ENCODE results near the gene PDC. TPM values are rescaled to one million over a fixed set of nuclear protein-coding genes. Genes with fewer than 3 reads are reported as not detected.
A peak's percentile ranks its signal among the peaks of the same experiment; 100 is the strongest.
"Not testable (repeated sequence)": the region's sequence is repeated elsewhere in the genome, so short reads cannot be mapped to it uniquely, and the experiment has no call there.

The PDC gene
- total RNA-seq, 4 donors from 2014 or later: not detected

DNA sequence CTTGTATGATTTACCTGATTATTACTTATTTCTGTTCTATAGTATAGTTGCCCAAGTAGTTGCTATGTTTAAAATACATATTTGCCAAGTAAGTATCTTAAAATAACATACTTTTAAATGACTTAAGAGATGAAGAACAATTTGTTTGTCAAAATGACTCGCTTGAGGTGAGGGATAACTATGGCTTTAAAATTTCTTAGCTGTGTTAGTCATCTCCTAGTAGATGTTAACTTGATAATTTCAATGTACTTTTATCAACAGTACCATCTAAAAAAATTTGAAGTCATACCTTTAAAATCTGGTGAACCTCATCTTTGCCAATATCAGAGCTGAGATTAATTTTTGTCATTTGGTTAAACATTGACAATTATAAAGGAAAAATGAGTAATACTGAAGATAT lies 47.6 kb downstream of the PDC start:
- Histone ChIP-seq H3K36me3 (no peaks in the 10 kb centered on the region), H3K27ac (no peak overlapping the region), H3K4me3 (no peak overlapping the region), H3K4me1 (no peaks in the 10 kb centered on the region), H3K27me3 (no peaks in the 10 kb centered on the region), H3K9me3 (no peaks in the 10 kb centered on the region)
- intact Hi-C loops (cut with DNase I; ENCODE audit: low total_unique reads): no loop called here
- no peak for TF ChIP-seq POLR2A (IDR thresholded peaks at IDR 0.05)
- no peak for DNase-seq

DNA sequence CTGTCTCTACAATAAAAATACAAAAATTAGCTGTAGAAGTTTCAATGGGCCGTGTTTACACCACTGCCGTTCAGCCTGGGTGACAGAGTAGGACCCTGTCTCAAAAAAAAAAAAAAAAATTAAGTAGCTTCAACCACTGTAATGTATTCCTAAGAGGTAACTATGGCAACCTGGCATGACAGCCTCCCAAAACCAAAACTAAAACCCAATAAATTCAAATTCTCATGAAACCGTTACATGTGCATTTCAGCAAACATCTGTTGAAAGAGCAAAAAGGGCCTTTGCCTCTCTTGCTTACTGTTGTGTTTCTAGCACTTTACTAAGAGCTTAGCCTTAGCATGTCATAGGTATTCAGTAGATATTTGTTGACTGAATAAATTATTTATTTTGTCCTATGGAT lies 51.8 kb downstream of the PDC start:
- Histone ChIP-seq H3K4me1 (no peaks in the 10 kb centered on the region), H3K27ac (no peak overlapping the region), H3K9me3 (no peaks in the 10 kb centered on the region), H3K36me3 (no peaks in the 10 kb centered on the region), H3K27me3 (no peaks in the 10 kb centered on the region), H3K4me3 (no peak overlapping the region)
- TF ChIP-seq, protein P1, sequence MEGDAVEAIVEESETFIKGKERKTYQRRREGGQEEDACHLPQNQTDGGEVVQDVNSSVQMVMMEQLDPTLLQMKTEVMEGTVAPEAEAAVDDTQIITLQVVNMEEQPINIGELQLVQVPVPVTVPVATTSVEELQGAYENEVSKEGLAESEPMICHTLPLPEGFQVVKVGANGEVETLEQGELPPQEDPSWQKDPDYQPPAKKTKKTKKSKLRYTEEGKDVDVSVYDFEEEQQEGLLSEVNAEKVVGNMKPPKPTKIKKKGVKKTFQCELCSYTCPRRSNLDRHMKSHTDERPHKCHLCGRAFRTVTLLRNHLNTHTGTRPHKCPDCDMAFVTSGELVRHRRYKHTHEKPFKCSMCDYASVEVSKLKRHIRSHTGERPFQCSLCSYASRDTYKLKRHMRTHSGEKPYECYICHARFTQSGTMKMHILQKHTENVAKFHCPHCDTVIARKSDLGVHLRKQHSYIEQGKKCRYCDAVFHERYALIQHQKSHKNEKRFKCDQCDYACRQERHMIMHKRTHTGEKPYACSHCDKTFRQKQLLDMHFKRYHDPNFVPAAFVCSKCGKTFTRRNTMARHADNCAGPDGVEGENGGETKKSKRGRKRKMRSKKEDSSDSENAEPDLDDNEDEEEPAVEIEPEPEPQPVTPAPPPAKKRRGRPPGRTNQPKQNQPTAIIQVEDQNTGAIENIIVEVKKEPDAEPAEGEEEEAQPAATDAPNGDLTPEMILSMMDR (IDR thresholded peaks at IDR 0.05): no peak
- TF ChIP-seq POLR2A (IDR thresholded peaks at IDR 0.05): no peak
- no peak for DNase-seq
- intact Hi-C loops (cut with DNase I; ENCODE audit: low total_unique reads): no loop called here

DNA sequence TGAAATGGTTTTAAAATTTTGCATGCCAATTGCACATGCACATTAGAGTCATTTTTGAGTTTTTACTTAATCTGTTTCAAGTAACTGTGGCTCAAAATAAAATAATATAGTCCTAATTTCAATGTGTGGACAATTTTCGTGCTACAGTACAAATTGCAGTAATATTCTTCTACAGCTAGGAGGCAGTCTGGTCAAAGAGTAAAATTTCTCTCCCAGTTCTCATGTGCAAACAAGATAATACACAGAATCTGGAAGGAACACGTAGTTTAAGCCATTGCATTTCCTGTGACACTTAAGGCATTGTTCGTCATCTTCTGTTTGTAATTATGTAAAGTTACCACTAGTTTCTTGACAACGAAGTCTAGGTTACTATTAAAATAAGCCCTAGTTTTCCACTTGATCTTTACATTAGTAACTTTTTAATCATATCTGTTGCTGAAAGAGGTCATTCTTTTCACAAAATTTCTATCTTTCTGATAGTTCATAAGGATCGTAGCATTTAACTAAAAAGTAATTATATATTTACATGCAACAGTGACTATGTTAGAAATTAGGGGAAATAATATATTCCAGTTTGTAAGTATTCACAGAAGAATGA lies 56.4 kb downstream of the PDC start:
- Histone ChIP-seq H3K36me3 (no peaks in the 10 kb centered on the region), H3K27ac (no peak overlapping the region), H3K27me3 (no peaks in the 10 kb centered on the region), H3K4me1 (no peaks in the 10 kb centered on the region), H3K4me3 (no peak overlapping the region), H3K9me3 (no peaks in the 10 kb centered on the region)
- intact Hi-C loops (cut with DNase I; ENCODE audit: low total_unique reads): no loop called here
- no peak for TF ChIP-seq POLR2A (IDR thresholded peaks at IDR 0.05)
- TF ChIP-seq, protein P1 (IDR thresholded peaks at IDR 0.05): peak; percentile 47 to 59 (median 50)
- DNase-seq: no peak

DNA sequence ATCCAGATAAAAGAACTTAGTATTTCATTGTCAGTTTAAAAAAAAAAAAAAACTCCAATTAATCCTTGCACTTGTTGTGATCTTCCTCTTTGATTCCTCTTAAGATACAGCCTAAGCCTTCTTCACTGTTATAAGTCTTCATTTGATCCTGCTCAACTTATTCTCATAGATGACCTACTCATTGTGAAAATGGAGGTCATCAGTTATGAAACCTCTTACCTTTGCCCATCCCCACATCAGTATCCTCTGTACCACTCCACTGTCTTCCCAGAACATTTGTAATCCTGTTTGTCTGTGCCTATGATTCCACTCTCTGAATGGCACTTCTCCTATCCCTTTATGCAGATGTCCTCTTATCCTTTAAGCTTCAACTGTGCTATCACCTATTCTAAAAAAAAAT lies 57.3 kb downstream of the PDC start:
- no peaks in the 10 kb centered on the region for H3K36me3 ChIP-seq

DNA sequence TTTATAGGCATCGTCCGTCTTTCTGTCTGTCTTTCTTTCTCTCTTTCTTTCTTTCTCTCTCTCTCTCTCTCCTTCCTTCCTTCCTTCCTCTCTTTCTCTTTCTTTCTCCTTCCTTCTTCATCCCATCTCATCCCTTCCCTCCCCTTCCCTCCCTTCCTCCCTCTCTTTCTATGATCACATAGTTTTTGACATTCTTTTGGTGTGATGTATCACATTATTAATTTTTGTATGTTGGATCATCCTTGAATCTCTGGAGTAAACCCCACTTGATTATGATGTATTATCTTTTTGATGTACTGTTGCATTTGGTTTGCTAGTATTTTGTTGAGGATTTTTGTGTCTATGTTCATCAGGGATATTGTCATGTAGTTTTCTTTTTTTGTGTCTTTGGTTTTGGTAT lies 59.5 kb downstream of the PDC start:
- DNase-seq; intact Hi-C loops (cut with DNase I; ENCODE audit: low total_unique reads); H3K4me3 ChIP-seq; H3K36me3 ChIP-seq; H3K9me3 ChIP-seq; H3K4me1 ChIP-seq; H3K27ac ChIP-seq; H3K27me3 ChIP-seq: not testable (repeated sequence)

More for the DNA sequence above, 57.3 kb downstream of the PDC start:
- no peak for TF ChIP-seq POLR2A (IDR thresholded peaks at IDR 0.05)
- TF ChIP-seq, protein P1 (IDR thresholded peaks at IDR 0.05): no peak
- Histone ChIP-seq H3K27me3 (no peaks in the 10 kb centered on the region), H3K4me3 (no peak overlapping the region), H3K9me3 (no peaks in the 10 kb centered on the region), H3K27ac (no peak overlapping the region), H3K4me1 (no peaks in the 10 kb centered on the region)
- intact Hi-C loops (cut with DNase I; ENCODE audit: low total_unique reads): no loop called here
- no peak for DNase-seq

Other genes with a start within 250 kb of the PDC start
- gene PRG4, start 164.8 kb downstream of the PDC start, total RNA-seq: 1 to 10 TPM in 1 of 4 donors, under 1 TPM in 2, not detected in 1; 0.07 to 2.1 (median 0.29) TPM
- gene TPR, start 85.9 kb downstream of the PDC start, total RNA-seq: 100 to 1,000 TPM in 2 of 4 donors, 10 to 100 TPM in 2; 33.8 to 165 (median 83.1) TPM
- 10 to 100 TPM in 2 of 4 donors, 1 to 10 TPM in 2; 4.6 to 39.4 (median 17.7) TPM for gene ODR4, start 85.3 kb downstream of the PDC start, total RNA-seq
- 1 to 10 TPM in 3 of 4 donors, under 1 TPM in 1; 0.51 to 4.3 (median 1.9) TPM for gene PTGS2, start 219.3 kb upstream of the PDC start, total RNA-seq